Stimulated activated CD4-positive, alpha-beta T cell treated with anti-CD3 and anti-CD28 coated beads, Interleukin-15, amount 100 ng/mL, for 48 hours (primary cell): ENCODE results near the gene LGR6.

ENCODE experiments used
- DNase-seq, 2 donors: peaks; one replicate each; pipeline ENCODE4 v3.0.0-alpha.2; 2020; ENCODE audit warnings: low read depth in 2 of 2

The LGR6 gene

GRCh38 chr1:202200669-202201068 lies 7.1 kb downstream of the LGR6 start:
- DNase-seq, result no peak

- no peak for DNase-seq
Observed at GRCh38 chr1:202201266-202201665, 7.7 kb downstream of the LGR6 start.

- no peak for DNase-seq
Observed at GRCh38 chr1:202201971-202202370, 8.4 kb downstream of the LGR6 start.

- DNase-seq, result no peak
Observed at GRCh38 chr1:202202500-202203168, 9.0 kb downstream of the LGR6 start.

GRCh38 chr1:202203238-202204039 lies 9.8 kb downstream of the LGR6 start:
- no peak for DNase-seq

GRCh38 chr1:202204065-202204464 lies 10.5 kb downstream of the LGR6 start:
- no peak for DNase-seq

- DNase-seq, result peak in 1 of 2 donors; percentile 14
Observed at GRCh38 chr1:202205523-202206190, 12.1 kb downstream of the LGR6 start.

- DNase-seq, result no peak
Observed at GRCh38 chr1:202207292-202207691, 13.7 kb downstream of the LGR6 start.

- no peak for DNase-seq
Observed at GRCh38 chr1:202208351-202208857, 14.8 kb downstream of the LGR6 start.

- no peak for DNase-seq
Observed at GRCh38 chr1:202210385-202210784, 16.8 kb downstream of the LGR6 start.

- DNase-seq, result no peak
Observed at GRCh38 chr1:202210969-202211368, 17.4 kb downstream of the LGR6 start.

GRCh38 chr1:202212787-202213186 lies 19.2 kb downstream of the LGR6 start:
- DNase-seq, result no peak

- DNase-seq, result no peak
Observed at GRCh38 chr1:202213361-202214088, 19.9 kb downstream of the LGR6 start.

- DNase-seq, result no peak
Observed at GRCh38 chr1:202214089-202214843, 20.7 kb downstream of the LGR6 start.

GRCh38 chr1:202215472-202216130 lies 22.0 kb downstream of the LGR6 start:
- DNase-seq, result no peak

GRCh38 chr1:202216691-202217090 lies 23.1 kb downstream of the LGR6 start:
- DNase-seq, result no peak

GRCh38 chr1:202217516-202217915 lies 23.9 kb downstream of the LGR6 start:
- no peak for DNase-seq

GRCh38 chr1:202217951-202218350 lies 24.4 kb downstream of the LGR6 start:
- no peak for DNase-seq

- no peak for DNase-seq
Observed at GRCh38 chr1:202220733-202221132, 27.1 kb downstream of the LGR6 start.
